Adrenal gland (tissue), 12 donors: ENCODE measurements around the gene ABCA4. TPM values are rescaled to one million over a fixed set of nuclear protein-coding genes. Genes with fewer than 3 reads are reported as not detected.

Experiments
- DNase-seq, 7 donors: peaks; one replicate each; pipeline ENCODE4 v3.0.0-alpha.2; 2019 to 2020
- H3K27ac ChIP-seq, 5 donors: fragments of 200-600 bp; sonication (generic) in 4 of 5; 1 replicate in 3 of 5; 2 replicates in 2 of 5; pipeline versions ENCODE4 v1.5.1 to v1.8.0; 2016 to 2020; ENCODE audit warnings: mild to moderate bottlenecking in 1 of 5
- H3K27me3 ChIP-seq: fragments of 200-600 bp; 2 replicates; pipeline ENCODE4 v1.8.0; 2021
- H3K36me3 ChIP-seq, 2 donors: fragments of 200-600 bp; replicated peaks in 1 of 2; 1 replicate in 1 of 2; 2 replicates in 1 of 2; pipeline versions ENCODE4 v1.5.1 to v1.8.0; 2018 to 2022
- H3K4me1 ChIP-seq, 2 donors: fragments of 200-600 bp; replicated peaks in 1 of 2; 1 replicate in 1 of 2; 2 replicates in 1 of 2; pipeline versions ENCODE4 v1.5.1 to v1.8.0; 2018 to 2021
- H3K4me3 ChIP-seq, 4 donors: fragments of 200-600 bp; sonication (generic) in 3 of 4; one replicate each; pipeline ENCODE4 v1.5.1; 2016 to 2018
- H3K9me3 ChIP-seq, 3 donors: fragments of 200-600 bp; sonication (generic) in 1 of 3; replicated peaks in 1 of 3; 1 replicate in 2 of 3; 2 replicates in 1 of 3; pipeline versions ENCODE4 v1.5.1 to v1.8.0; 2016 to 2021
- CTCF ChIP-seq, 6 experiments: fragments of 450-650 bp in 4 of 6; fragments of 200-600 bp in 2 of 6; sonication (generic) in 1 of 6; IDR thresholded peaks; 1 replicate in 5 of 6; 2 replicates in 1 of 6; pipeline versions ENCODE4 v1.5.1 to v1.8.0; 2016 to 2021; ENCODE audit warnings: antibody characterized with exemption in 6 of 6, mild to moderate bottlenecking in 2 of 6, moderate library complexity in 1 of 6
- POLR2A ChIP-seq, 2 donors: fragments of 450-650 bp; IDR thresholded peaks; one replicate each; pipeline ENCODE4 v1.6.1; 2017; ENCODE audit warnings: antibody characterized with exemption in 2 of 2, mild to moderate bottlenecking in 2 of 2, moderate library complexity in 1 of 2
- WGBS, 4 donors: extraction: QIAGEN DNeasy Blood & Tissue Kit in 2 of 4; methylation state at CpG; one replicate each; pipeline versions ENCODE4 v1.1.5 to v1.1.7; 2013 to 2017; 5-methylcytosine and 5-hydroxymethylcytosine counted together
- intact Hi-C, 2 donors: fragments of 100-400 bp; cut with DNase I; formaldehyde crosslinking; loops; one replicate each; pipeline versions ENCODE4 v1.14.1 to v1.15.0; 2022 to 2023
- polyA plus RNA-seq, 3 donors: library from polyadenylated mRNA; stranded (reverse); fragments of 200-250 nt in 2 of 3; fragments of 350-450 nt in 1 of 3; fragmentation: Illumina TruSeq in 1 of 3; extraction: RNeasy Lipid Tissue Mini Kit (QIAGEN cat#74804) in 1 of 3; gene quantifications; one replicate each; pipeline ENCODE4 v1.2.3, GENCODE V29; 2013 to 2014
- total RNA-seq, 9 donors: library from RNA; depleted of rRNA in 4 of 9; stranded (reverse); fragments of >200 nt in 4 of 9; fragments of 120-200 nt in 1 of 9; fragmentation: NEBNext Ultra II Directional in 1 of 9; extraction: Animal tissue kit (Norgen Biotek cat#: 25700) in 1 of 9; gene quantifications; one replicate each; pipeline versions ENCODE4 v1.1.0 to v1.2.4, GENCODE V29; 2013 to 2023
- donor health status: healthy with polysubstance abuse.
- donor health status: Bipolar disorder and iron deficiency.
- donor health status: DM: yes; HTN: yes; CAD: no.
- donor health status: DM: no; HTN: no; CAD: no.
- donor health status: DM: no; HTN: no; CAD: no.
- donor health status: DM: yes; HTN: yes; CAD: no.

Gene ABCA4
- total and polyA plus RNA-seq, 12 donors: 0.04 to 1.9 (median 0.14) TPM; not detected in 1

- H3K9me3 ChIP-seq: no peaks in the 10 kb centered on the region
- H3K27ac ChIP-seq: no peak overlapping the region
- WGBS, 4 donors: 87 to 91% (median 88%) methylated on average over 9 of the region's 9 CpGs
- no peak for DNase-seq
- H3K36me3 ChIP-seq: no peaks in the 10 kb centered on the region
- H3K4me1 ChIP-seq: peaks cover 0 to 7% of the 10 kb centered on the region in 2 donors
- intact Hi-C loops: no loop called here
- TF ChIP-seq CTCF (IDR thresholded peaks at IDR 0.05) (no peak), POLR2A (IDR thresholded peaks at IDR 0.05) (no peak)
- H3K4me3 ChIP-seq: no peak overlapping the region
- H3K27me3 ChIP-seq: no peaks in the 10 kb centered on the region
Measured at GRCh38 chr1:93963585-93963984, 157.4 kb downstream of the ABCA4 start.

GRCh38 chr1:93961906-93962305 is 159.0 kb downstream of the ABCA4 start:
- no peak for DNase-seq
- TF ChIP-seq POLR2A (IDR thresholded peaks at IDR 0.05) (no peak), CTCF (IDR thresholded peaks at IDR 0.05) (no peak)
- H3K4me3 ChIP-seq: no peak overlapping the region
- H3K27ac ChIP-seq: no peak overlapping the region
- 86 to 97% (median 93%) methylated on average over 3 of the region's 3 CpGs for WGBS, 4 donors
- no peaks in the 10 kb centered on the region for H3K36me3 ChIP-seq
- peaks cover 0 to 7% of the 10 kb centered on the region in 2 donors for H3K4me1 ChIP-seq
- no peaks in the 10 kb centered on the region for H3K9me3 ChIP-seq
- no peaks in the 10 kb centered on the region for H3K27me3 ChIP-seq
- intact Hi-C loops: no loop called here

- WGBS, 4 donors: 78 to 90% (median 80%) methylated on average over 2 of the region's 2 CpGs
- peaks cover 0 to 7% of the 10 kb centered on the region in 2 donors for H3K4me1 ChIP-seq
- intact Hi-C loops: no loop called here
- H3K27ac ChIP-seq: no peak overlapping the region
- H3K36me3 ChIP-seq: no peaks in the 10 kb centered on the region
- H3K27me3 ChIP-seq: no peaks in the 10 kb centered on the region
- no peak overlapping the region for H3K4me3 ChIP-seq
- H3K9me3 ChIP-seq: peaks cover 0 to under 1% (median 0%) of the 10 kb centered on the region in 3 donors
- TF ChIP-seq POLR2A (IDR thresholded peaks at IDR 0.05) (no peak), CTCF (IDR thresholded peaks at IDR 0.05) (no peak)
- DNase-seq: no peak
Measured at GRCh38 chr1:93961443-93961842, 159.5 kb downstream of the ABCA4 start.

GRCh38 chr1:93960641-93961147 is 160.3 kb downstream of the ABCA4 start:
- H3K4me3 ChIP-seq: no peak overlapping the region
- no peak overlapping the region for H3K27ac ChIP-seq
- H3K27me3 ChIP-seq: no peaks in the 10 kb centered on the region
- intact Hi-C loops: no loop called here
- peaks cover 0 to 8% (median 0%) of the 10 kb centered on the region in 3 donors for H3K9me3 ChIP-seq
- 41 to 51% (median 48%) methylated on average over 3 of the region's 3 CpGs for WGBS, 4 donors
- no peaks in the 10 kb centered on the region for H3K36me3 ChIP-seq
- no peak for TF ChIP-seq CTCF (IDR thresholded peaks at IDR 0.05)
- no peak for TF ChIP-seq POLR2A (IDR thresholded peaks at IDR 0.05)
- peaks cover 0 to 7% of the 10 kb centered on the region in 2 donors for H3K4me1 ChIP-seq
- peak in 4 of 7 donors; percentile 8 to 35 (median 28) for DNase-seq
